Measurements from ENCODE around the gene BPTF.
A peak's percentile ranks its signal among the peaks of the same experiment; 100 is the strongest.
"Not testable (repeated sequence)": the region's sequence is repeated elsewhere in the genome, so short reads cannot be mapped to it uniquely, and the experiment has no call there.

Gene BPTF

DNA sequence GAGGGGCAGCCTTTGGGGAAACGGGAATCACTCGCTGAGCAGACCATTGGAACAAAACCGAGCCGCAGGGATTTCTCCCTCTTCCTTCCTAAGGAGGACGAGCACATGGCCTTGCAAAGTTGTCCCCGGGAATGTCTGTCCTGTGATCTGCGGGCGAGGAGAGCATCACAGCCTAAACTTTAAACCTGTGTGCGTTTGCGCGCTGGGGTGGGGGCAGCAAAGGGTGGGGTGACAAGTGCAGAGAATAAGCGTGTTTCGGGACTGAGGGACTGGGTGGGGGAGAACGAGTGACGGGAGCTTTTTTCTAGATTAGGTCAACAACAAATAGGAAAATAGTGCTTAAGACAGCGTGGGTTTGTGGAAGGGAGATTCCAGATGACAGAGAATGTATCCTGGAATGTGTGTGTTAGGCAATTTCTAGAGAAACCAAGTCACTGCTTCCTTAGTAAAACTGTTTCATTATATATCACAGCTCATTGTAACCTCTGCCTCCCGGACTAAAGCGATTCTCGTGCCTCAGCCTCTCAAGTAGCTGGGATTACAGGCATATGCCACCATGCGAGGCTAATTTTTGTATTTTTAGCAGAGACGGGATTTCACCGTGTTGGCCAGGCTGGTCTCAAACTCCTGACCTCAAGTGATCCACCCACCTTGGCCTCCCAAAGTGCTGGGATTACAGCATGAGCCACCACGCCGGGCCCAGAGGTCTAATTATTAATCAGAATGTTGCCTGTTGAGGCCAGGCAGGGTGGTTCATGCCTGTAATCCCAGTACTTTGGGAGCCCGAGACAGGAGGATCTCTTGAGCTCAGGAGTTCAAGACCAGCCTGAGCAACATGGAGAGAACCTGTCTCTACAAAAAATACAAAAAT lies 171.2 kb downstream of the BPTF start, which contains the start of gene C17orf58:
TSS of gene C17orf58 (minus strand) at position 169 of the 871 bp plus-strand sequence. CDS start 271 bp downstream, outside the sequence.
- Histone ChIP-seq H3K4me2 (ENCODE audit: low read length) (peak within 1 kb of the TSS; percentile 80), H3K56ac (ENCODE audit: low read length) (peak within 1 kb of the TSS; percentile 76), H3K9ac (ENCODE audit: low read length) (peak within 1 kb of the TSS; percentile 68), H3K4me3 (ENCODE audit: low read length) (peak within 1 kb of the TSS; percentile 59)
- DNase-seq, result peak; percentile 47
- H3K27me3 ChIP-seq (ENCODE audit: insufficient read depth, low read length, poor library complexity); H2BK120ac ChIP-seq (ENCODE audit: low read depth, low read length); H3K4me1 ChIP-seq (ENCODE audit: control insufficient read depth, low read depth, low read length); H3K23ac ChIP-seq (ENCODE audit: low read length); H3K27ac ChIP-seq (ENCODE audit: low read depth, low read length); H2BK5ac ChIP-seq (ENCODE audit: low read length); H2BK15ac ChIP-seq (replicated peaks; ENCODE audit: low read depth); H4K5ac ChIP-seq (ENCODE audit: low read length); H2AK5ac ChIP-seq (ENCODE audit: low read length); H3K4ac ChIP-seq (ENCODE audit: low read depth, low read length); H4K8ac ChIP-seq (ENCODE audit: low read depth, low read length); H3K79me1 ChIP-seq (ENCODE audit: low read length); H3K36me3 ChIP-seq (ENCODE audit: control insufficient read depth, insufficient read depth, low read length); H3K18ac ChIP-seq (ENCODE audit: low read length); H3K79me2 ChIP-seq (ENCODE audit: control insufficient read depth, insufficient read depth, low read length): not testable (repeated sequence)
- WGBS (ENCODE audit: extremely low coverage, insufficient coverage, low lambda C conversion rate), result no CpG with 5 or more reads among the region's 25 CpGs

DNA sequence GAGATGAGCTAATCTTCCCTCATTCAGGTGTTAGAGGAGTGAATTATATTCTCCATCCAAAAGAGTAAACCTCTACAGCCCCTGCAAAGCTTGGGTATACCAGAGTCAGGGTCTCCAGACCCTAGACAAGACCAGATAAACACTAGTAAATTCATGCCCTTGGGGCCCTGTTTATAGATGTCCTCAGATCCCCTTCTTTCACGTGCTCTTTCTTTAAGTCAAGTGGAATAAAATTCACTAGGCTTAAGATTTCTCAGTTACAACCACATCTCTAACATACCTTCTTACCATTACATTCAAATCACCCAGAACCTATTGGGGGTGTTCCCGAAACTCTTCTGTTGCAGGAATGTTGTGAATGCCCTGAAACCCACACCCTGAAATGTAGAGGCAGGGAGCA lies 173.2 kb downstream of the BPTF start:
- no peak overlapping the region for H3K4ac ChIP-seq (ENCODE audit: low read depth, low read length)
- no peaks in the 10 kb centered on the region for H3K79me1 ChIP-seq (ENCODE audit: low read length)
- H4K5ac ChIP-seq (ENCODE audit: low read length), result no peak overlapping the region
- no peak overlapping the region for H2BK15ac ChIP-seq (replicated peaks; ENCODE audit: low read depth)
- H3K27ac ChIP-seq (ENCODE audit: low read depth, low read length), result no peak overlapping the region
- no peaks in the 10 kb centered on the region for H3K79me2 ChIP-seq (ENCODE audit: control insufficient read depth, insufficient read depth, low read length)
- no peak overlapping the region for H3K4me3 ChIP-seq (ENCODE audit: low read length)
- H3K4me1 ChIP-seq (ENCODE audit: control insufficient read depth, low read depth, low read length), result peaks cover 4% of the 10 kb centered on the region
- H4K8ac ChIP-seq (ENCODE audit: low read depth, low read length), result no peak overlapping the region
- peaks cover 2% of the 10 kb centered on the region for H3K27me3 ChIP-seq (ENCODE audit: insufficient read depth, low read length, poor library complexity)
- no peak overlapping the region for H2BK5ac ChIP-seq (ENCODE audit: low read length)
- no peak overlapping the region for H3K9ac ChIP-seq (ENCODE audit: low read length)
- H3K4me2 ChIP-seq (ENCODE audit: low read length), result no peak overlapping the region
- H3K36me3 ChIP-seq (ENCODE audit: control insufficient read depth, insufficient read depth, low read length), result no peaks in the 10 kb centered on the region
- H3K56ac ChIP-seq (ENCODE audit: low read length), result no peak overlapping the region
- DNase-seq, result no peak
- no CpG with 5 or more reads among the region's 2 CpGs for WGBS (ENCODE audit: extremely low coverage, insufficient coverage, low lambda C conversion rate)
- H2AK5ac ChIP-seq (ENCODE audit: low read length), result no peak overlapping the region
- H2BK120ac ChIP-seq (ENCODE audit: low read depth, low read length), result no peak overlapping the region
- no peak overlapping the region for H3K23ac ChIP-seq (ENCODE audit: low read length)
- H3K18ac ChIP-seq (ENCODE audit: low read length), result no peak overlapping the region

DNA sequence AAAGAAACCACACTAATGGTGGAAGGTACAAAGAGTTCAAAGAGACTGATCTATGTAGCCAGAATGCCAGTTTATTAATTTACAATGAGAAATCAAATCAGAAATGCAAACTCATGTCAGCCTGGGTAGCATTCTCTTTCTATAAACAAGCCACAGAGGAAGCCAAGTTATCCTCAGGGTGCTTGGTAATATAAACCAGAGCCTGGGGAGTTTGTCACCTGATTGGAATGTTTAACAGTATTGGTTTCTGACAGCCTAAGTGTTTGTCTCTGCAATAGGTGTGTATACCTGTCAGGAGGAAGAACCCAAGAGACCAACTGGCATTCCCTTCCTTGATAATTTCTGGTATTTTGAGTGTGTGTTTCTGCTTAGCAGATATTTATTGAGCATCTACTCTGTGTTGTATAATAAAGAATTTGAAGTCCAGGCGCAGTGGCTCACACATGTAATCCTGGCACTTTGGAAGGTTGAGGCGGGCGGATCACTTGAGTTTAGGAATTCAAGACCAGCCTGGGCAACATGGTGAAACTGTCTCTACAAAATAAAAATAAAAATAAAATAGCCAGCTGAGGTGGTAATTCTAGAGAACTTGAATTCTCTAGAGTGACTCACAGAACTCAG lies 174.1 kb downstream of the BPTF start:
- no CpG with 5 or more reads among the region's 3 CpGs for WGBS (ENCODE audit: extremely low coverage, insufficient coverage, low lambda C conversion rate)

DNA sequence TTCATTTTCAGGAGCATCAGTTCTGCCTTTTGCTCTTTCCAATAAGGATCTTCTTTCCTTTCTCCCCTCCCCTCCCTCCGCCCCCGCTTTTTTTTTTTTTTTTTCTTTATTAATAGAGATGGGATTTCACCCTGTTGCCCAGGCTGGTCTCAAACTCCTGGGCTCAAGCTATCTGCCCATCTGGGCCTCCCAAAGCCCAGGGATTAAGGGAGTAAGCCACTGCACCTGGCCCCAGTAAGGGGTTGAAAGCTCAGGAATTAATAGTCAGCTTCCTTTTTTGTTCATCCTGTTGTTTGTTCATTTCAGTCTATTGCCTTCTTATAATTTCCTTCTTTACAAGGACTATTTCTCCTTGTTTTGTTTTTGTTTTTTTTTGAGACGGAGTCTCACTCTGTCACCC lies 178.9 kb downstream of the BPTF start:
- H3K9ac ChIP-seq (ENCODE audit: low read length), result no peak overlapping the region
- H4K8ac ChIP-seq (ENCODE audit: low read depth, low read length), result no peak overlapping the region
- H3K36me3 ChIP-seq (ENCODE audit: control insufficient read depth, insufficient read depth, low read length), result no peaks in the 10 kb centered on the region
- no peaks in the 10 kb centered on the region for H3K79me1 ChIP-seq (ENCODE audit: low read length)
- H3K4me3 ChIP-seq (ENCODE audit: low read length), result no peak overlapping the region
- DNase-seq, result no peak
- no CpG with 5 or more reads among the region's 3 CpGs for WGBS (ENCODE audit: extremely low coverage, insufficient coverage, low lambda C conversion rate)
- no peaks in the 10 kb centered on the region for H3K4me1 ChIP-seq (ENCODE audit: control insufficient read depth, low read depth, low read length)
- no peak overlapping the region for H3K4me2 ChIP-seq (ENCODE audit: low read length)
- no peak overlapping the region for H3K23ac ChIP-seq (ENCODE audit: low read length)
- H3K56ac ChIP-seq (ENCODE audit: low read length), result no peak overlapping the region
- H2BK5ac ChIP-seq (ENCODE audit: low read length), result no peak overlapping the region
- H3K18ac ChIP-seq (ENCODE audit: low read length), result no peak overlapping the region
- H4K5ac ChIP-seq (ENCODE audit: low read length), result no peak overlapping the region
- no peaks in the 10 kb centered on the region for H3K79me2 ChIP-seq (ENCODE audit: control insufficient read depth, insufficient read depth, low read length)
- H2BK120ac ChIP-seq (ENCODE audit: low read depth, low read length), result no peak overlapping the region
- H2BK15ac ChIP-seq (replicated peaks; ENCODE audit: low read depth), result no peak overlapping the region
- no peak overlapping the region for H3K4ac ChIP-seq (ENCODE audit: low read depth, low read length)
- H3K27me3 ChIP-seq (ENCODE audit: insufficient read depth, low read length, poor library complexity), result no peaks in the 10 kb centered on the region
- H2AK5ac ChIP-seq (ENCODE audit: low read length), result no peak overlapping the region
- no peak overlapping the region for H3K27ac ChIP-seq (ENCODE audit: low read depth, low read length)

More for the DNA sequence above, 174.1 kb downstream of the BPTF start:
- no peak overlapping the region for H4K5ac ChIP-seq (ENCODE audit: low read length)
- H3K23ac ChIP-seq (ENCODE audit: low read length), result no peak overlapping the region
- peaks cover 4% of the 10 kb centered on the region for H3K4me1 ChIP-seq (ENCODE audit: control insufficient read depth, low read depth, low read length)
- H3K27me3 ChIP-seq (ENCODE audit: insufficient read depth, low read length, poor library complexity), result peaks cover 2% of the 10 kb centered on the region
- no peak overlapping the region for H3K4me2 ChIP-seq (ENCODE audit: low read length)
- no peak overlapping the region for H2BK15ac ChIP-seq (replicated peaks; ENCODE audit: low read depth)
- no peak overlapping the region for H2BK120ac ChIP-seq (ENCODE audit: low read depth, low read length)
- no peaks in the 10 kb centered on the region for H3K79me1 ChIP-seq (ENCODE audit: low read length)
- H3K18ac ChIP-seq (ENCODE audit: low read length), result no peak overlapping the region
- no peak overlapping the region for H2BK5ac ChIP-seq (ENCODE audit: low read length)
- no peaks in the 10 kb centered on the region for H3K79me2 ChIP-seq (ENCODE audit: control insufficient read depth, insufficient read depth, low read length)
- H3K56ac ChIP-seq (ENCODE audit: low read length), result no peak overlapping the region
- H3K36me3 ChIP-seq (ENCODE audit: control insufficient read depth, insufficient read depth, low read length), result no peaks in the 10 kb centered on the region
- no peak overlapping the region for H3K4ac ChIP-seq (ENCODE audit: low read depth, low read length)
- H2AK5ac ChIP-seq (ENCODE audit: low read length), result no peak overlapping the region
- H3K9ac ChIP-seq (ENCODE audit: low read length), result no peak overlapping the region
- no peak overlapping the region for H4K8ac ChIP-seq (ENCODE audit: low read depth, low read length)
- no peak overlapping the region for H3K4me3 ChIP-seq (ENCODE audit: low read length)
- peak; percentile 68 for DNase-seq
- no peak overlapping the region for H3K27ac ChIP-seq (ENCODE audit: low read depth, low read length)

DNA sequence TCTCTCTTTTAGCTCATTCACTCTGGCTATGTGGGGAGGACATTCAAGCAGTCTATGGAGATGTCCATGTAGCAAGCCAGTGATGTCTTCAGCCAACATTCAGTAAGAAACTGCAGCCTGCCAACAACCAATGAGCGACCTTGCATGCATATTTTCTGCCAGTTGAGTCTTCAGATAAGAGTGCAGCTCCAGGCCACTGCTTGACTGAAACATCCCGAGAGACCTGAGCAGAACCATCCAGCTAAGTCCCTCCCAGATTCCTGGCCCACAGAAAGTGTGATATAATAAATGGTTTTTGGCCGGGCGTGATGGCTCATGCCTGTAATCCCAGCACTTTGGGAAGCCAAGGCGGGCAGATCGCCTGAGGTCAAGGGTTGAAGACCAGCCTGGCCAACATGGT lies 181.5 kb downstream of the BPTF start:
- no CpG with 5 or more reads among the region's 6 CpGs for WGBS (ENCODE audit: extremely low coverage, insufficient coverage, low lambda C conversion rate)
- Histone ChIP-seq H3K4me1 (ENCODE audit: control insufficient read depth, low read depth, low read length) (no peaks in the 10 kb centered on the region), H2BK5ac (ENCODE audit: low read length) (no peak overlapping the region), H3K18ac (ENCODE audit: low read length) (no peak overlapping the region), H3K27ac (ENCODE audit: low read depth, low read length) (no peak overlapping the region), H3K4ac (ENCODE audit: low read depth, low read length) (no peak overlapping the region), H4K5ac (ENCODE audit: low read length) (no peak overlapping the region), H2BK120ac (ENCODE audit: low read depth, low read length) (no peak overlapping the region), H3K36me3 (ENCODE audit: control insufficient read depth, insufficient read depth, low read length) (no peaks in the 10 kb centered on the region), H3K4me3 (ENCODE audit: low read length) (no peak overlapping the region), H2BK15ac (replicated peaks; ENCODE audit: low read depth) (no peak overlapping the region), H3K79me2 (ENCODE audit: control insufficient read depth, insufficient read depth, low read length) (no peaks in the 10 kb centered on the region), H3K4me2 (ENCODE audit: low read length) (no peak overlapping the region), H3K23ac (ENCODE audit: low read length) (no peak overlapping the region), H3K79me1 (ENCODE audit: low read length) (no peaks in the 10 kb centered on the region), H4K8ac (ENCODE audit: low read depth, low read length) (no peak overlapping the region), H3K9ac (ENCODE audit: low read length) (no peak overlapping the region), H3K27me3 (ENCODE audit: insufficient read depth, low read length, poor library complexity) (no peaks in the 10 kb centered on the region), H3K56ac (ENCODE audit: low read length) (no peak overlapping the region), H2AK5ac (ENCODE audit: low read length) (no peak overlapping the region)
- no peak for DNase-seq
